NCI-H82 treated with DMSO at 0.1 percent for 48 hours (cell line): ENCODE data around the gene TPSB2.
"Not testable (repeated sequence)": the region's sequence is repeated elsewhere in the genome, so short reads cannot be mapped to it uniquely, and the experiment has no call there.

Experiments used
- DNase-seq: peaks from one replicate; lab custom pipeline; 2025; ENCODE audit not compliant: unreplicated experiment; lab: John Stamatoyannopoulos, UW

The TPSB2 gene

DNA sequence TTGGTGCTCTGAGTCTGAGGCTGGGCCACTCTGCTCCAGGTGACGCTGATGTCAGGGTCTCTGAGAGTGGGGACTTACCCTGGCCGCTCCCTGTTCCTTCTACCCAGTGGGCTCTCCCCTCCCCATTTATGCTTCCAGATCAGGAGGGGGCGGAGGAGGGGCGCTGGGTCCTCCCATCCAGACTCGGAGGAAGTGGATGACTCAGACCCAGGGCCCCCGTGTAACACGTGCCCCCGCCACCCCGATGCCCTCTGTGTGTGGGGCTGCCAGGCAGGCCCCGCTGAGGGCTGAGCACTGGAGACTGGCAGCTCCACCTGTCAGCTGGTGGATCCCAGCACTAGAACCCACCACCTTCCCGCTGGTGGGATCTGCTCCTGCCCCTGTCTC lies at the start of gene TPSB2:
TSS of gene TPSB2 (minus strand) at position 101 of the 387 bp plus-strand sequence. CDS start 233 bp downstream, outside the sequence.
- not testable (repeated sequence) for DNase-seq

DNA sequence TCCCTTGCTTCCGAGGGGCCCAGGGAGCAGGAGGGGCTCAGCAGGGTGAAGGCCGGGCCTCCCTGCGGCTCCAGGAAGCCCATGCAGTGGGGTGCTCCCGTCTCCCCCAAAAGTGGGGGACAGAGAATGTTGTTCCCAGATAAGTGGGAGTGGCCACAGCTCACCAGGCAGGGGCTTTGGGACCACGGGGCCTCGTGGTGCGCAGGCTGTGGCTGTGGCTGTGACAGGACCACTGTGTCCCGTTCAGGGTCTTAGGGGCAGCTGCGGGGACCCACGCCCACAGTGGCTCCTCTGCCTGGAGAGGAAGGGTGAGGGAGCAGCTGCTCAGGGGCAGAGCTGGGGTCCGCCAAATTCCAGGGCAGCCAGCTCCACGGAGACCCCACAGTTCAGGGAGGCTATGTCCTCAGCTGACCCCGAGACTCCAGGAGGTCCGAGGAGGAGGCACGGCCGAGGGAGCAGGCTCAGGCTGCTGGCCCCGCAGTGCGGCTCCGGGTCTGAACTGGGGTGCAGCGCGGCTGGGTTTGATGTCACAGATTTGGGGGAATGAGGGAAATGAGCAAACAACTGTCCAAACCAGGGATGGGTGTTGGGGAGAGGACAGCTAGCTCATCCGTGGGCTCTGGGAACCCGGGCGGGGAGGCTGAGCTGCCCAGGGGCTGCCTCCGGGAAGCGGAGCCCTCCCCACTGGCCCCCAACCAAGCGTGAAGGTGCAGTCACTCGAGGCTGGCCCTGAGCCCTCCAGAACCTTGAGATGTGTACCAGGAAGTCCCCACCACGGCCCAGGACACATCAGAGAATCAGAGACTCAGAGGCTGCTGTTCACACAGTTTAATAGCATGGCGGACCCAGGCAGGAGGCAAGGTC lies 49.3 kb upstream of the TPSB2 start:
- DNase-seq, result no peak

DNA sequence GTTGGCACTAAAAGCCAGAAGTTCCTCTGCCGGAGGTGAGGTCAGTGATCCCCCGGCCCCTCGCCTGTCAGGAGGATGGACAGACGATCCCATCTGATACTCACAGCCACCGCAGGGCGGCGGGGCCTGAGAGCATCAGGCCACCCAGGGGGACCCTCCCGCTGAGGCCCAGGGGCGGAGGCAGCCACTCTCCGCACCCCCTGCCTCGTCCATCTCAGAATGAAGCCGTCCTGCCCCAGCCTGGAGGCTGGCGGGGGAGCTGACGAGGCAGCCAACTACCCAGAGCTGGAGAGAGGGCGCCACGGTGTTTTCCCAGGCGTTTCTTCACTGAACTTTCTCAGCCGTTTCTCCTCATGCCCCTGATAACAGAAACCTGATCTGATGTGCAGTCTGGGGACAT lies 48.5 kb upstream of the TPSB2 start:
- no peak for DNase-seq

DNA sequence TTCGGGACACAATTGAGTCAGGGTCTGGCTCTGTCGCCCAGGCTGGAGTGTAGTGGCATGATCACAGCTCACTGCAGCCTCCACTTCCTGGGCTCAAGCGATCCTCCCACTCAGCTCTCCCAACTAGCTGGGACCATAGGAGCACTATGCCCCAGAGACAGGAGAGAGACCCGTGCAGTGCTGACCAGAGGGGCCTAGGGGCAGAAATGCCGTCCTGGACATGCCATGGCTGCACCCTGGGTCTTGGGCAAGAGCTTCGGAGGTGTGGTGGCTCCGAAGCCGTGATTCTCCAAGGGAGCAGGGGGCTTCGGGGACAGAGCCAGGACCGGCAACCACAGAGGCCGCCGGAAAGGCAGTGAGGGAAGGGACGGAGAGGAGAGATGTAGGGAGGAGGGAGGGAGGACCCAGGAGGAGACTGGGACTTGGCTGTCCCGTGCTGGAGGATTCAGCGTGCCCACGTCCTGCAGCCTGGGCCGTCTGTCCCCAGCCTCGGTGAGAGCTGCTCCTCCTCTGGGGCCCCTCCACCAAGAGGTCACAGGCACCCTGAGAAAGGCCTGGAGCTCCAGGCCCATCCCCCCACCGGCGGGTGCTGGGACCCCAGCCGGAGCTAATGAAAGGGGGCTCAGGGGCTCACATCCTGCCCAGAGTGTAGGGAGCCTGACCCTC lies 47.8 kb upstream of the TPSB2 start:
- no peak for DNase-seq

DNA sequence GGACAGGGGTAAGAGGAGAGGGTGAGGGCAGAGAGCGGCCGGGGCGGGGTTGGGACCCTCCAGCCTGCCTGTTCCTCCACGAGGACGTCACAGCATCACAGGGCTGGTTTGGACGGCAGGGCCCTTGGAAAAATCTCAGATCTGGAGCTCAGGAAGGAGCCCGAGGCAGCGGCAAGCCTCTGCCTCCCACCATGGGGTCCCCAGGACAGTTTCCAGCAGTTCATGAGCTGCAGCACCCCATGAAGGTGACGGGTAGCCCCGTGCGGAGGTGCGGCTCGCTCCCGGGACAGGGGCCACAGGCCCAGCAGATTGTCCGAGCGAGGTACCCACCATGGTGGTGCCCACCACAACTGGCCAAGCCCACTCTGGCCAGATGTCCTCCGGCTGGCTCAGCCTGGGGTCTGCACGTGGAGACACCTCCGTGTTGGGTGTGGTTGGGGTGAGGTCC lies 47.2 kb upstream of the TPSB2 start:
- no peak for DNase-seq

DNA sequence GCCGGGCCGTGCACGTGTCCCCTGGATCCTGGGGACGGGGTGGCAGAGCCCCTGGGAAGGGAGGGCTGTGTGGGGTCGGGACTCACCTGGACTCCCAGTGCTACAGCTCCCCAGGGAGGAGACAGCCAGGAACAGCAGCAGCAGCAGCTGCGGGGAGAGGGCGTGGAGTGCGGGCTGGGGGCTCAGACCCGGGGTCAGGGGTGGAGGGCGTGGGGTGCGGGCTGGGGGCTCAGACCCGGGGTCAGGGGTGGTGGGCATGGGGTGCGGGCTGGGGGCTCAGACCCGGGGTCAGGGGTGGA lies 46.5 kb upstream of the TPSB2 start:
- DNase-seq, result no peak

DNA sequence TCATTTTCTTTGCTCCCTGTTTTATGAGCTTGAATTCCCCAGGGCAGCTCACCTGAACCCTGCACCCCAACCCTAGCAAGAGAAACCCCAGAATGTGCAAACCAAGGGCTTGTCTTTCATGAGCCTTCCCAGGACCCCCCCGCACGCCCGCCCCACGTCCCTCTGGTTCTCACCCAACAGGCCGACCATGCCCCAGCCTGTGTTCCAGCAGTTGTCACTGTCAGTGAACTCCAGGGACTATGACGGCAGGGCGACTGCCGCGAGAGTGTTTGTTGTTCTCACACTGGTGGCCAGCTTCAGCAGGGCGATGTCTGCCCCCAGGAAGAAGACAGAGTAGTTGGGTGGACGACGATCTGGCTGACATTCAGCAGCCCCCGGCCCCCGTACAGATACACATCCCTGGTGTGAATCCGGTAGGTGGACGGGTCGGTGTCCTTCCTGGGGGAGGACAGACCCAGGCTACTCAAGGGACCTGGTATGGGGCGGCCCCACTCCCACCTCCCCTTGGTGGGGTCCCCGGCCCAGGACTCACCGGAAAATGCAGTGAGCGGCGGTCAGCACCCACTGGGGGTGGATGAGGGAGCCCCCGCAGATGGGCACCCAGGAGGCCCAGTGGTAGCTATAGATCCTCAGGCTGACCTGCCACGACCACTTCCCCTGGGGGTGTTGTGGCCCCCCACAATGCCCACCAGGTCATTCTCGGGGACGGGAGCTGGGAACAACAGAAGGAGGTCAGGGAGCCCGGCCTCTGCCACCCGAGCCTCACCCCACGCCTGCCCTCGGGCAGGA lies 46.0 kb upstream of the TPSB2 start:
- DNase-seq, result no peak

DNA sequence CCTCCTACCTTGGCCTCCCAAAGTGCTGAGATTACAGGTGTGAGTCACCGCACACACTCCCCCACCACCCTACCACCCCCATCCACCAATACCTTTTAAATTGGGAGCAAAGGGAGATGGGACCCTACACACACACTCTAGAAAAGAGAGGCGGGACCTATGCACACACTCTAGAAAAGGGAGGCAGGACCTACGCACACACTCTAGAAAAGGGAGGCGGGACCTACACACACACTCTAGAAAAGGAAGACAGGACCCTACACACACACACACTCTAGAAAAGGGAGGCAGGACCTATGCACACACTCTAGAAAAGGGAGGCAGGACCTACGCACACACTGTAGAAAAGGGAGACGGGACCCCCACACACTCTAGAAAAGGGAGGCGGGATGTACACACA lies 44.8 kb upstream of the TPSB2 start:
- no peak for DNase-seq

DNA sequence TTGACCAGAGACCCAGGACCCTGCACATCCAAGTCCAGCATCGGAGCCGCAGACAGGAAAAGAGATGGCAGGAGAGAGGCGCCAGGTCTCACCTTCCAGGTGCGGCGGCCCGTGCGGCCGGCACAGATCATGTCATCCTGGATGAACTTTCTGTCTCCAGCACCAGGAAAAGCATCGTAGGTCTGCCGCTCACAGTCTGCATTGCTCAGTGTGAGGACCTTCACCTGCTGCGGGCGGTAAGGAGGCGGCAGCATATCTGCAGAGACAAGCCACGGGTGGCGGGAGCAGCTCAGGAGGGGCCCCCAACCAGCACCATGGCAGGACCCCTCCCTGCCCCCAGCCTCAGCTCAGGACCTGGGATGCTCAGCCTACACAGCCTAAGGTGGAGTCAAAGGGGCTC lies 43.8 kb upstream of the TPSB2 start:
- no peak for DNase-seq

DNA sequence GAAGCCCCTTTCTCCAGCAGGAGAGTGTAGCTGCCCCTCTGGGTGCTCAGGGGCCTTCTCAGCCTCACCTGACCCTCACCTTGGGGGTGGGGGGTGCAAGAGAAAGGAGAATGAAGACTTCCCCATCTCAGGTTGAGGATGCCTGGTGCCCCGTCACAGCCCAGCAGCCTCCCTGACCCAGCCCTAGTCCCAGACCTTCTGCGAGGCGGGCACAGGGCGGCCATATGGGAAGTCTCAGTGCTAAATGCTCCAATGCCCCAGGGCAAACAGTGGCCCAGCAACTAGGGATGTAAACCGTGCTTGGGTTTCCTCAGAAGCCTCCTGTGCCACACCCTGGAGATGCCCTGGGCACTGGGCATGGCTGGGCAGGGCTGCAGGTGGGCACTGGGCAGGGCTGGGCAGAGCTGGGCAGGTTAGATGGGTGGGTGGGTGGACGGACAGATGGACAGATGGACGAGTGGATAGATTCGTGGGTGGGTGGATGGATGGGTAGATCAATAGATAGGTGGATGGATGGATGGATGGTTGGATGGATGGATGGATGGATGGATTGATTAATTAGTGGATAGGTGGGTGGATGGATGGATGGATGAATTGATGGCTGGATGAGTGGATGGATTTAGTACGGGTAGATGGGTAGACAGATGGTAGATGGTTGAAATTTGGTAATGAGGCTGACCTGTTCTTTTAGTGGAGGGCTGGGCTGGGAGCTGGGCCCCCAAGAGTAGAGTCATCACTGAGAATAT lies 42.6 kb upstream of the TPSB2 start:
- DNase-seq, result no peak

DNA sequence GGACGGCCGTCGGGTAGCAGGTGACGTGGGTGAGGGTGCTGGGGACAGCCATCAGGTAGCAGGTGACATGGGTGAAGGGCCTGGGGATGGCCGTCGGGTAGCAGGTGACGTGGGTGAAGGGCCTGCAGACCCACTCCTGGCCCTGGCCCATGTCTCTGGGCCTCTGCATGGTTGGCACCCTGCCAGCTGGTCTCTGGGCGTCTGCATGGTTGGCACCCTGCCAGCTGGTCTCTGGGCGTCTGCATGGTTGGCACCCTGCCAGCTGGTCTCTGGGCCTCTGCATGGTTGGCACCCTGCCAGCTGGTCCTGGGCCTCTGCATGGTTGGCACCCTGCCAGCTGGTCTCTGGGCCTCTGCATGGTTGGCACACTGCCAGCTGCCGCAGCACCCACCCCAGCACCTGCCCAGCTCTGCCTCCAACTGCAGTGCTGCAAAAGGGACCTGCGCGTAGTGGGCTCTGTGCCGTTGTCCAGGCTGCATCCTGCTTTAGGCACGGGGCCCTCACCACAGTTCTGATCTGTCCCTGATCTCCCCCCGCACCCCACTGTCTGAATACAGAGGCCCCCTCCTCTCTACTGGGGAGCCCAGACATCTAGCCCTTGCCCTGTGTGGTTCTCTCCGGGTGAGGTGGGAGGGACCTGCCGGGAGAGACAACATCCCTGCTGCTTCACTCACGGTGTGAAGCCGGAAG lies 41.9 kb upstream of the TPSB2 start:
- not testable (repeated sequence) for DNase-seq

DNA sequence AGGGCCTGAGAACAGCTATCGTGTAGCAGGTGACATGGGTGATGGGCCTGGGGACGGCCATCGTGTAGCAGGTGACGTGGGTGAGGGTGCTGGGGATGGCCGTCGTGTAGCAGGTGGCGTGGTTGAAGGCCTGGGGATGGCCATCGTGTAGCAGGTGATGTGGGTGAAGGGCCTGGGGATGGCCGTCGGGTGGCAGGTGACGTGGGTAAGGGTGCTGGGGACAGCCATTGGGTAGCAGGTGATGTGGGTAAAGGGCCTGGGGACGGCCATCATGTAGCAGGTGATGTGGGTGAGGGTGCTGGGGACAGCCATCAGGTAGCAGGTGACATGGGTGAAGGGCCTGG lies 41.4 kb upstream of the TPSB2 start:
- DNase-seq, result no peak

DNA sequence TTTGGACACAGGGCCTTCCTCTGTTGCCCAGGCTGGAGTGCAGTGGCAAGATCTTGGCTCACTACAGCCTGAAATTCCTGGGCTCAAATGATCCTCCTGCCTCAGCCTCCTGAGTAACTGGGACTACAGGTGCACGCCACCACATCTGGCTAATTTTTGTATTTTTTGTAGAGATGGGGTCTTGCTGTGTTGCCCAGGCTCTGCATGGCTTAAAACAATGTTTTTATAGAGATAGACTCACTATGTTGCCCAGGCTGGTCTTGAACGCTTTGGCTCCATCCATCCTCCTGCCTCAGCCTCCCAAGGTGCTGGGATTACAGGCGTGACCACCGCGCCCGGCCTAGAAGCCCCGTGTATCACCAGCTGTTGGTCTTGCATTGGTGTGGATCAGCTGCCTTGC lies 39.4 kb upstream of the TPSB2 start:
- not testable (repeated sequence) for DNase-seq

DNA sequence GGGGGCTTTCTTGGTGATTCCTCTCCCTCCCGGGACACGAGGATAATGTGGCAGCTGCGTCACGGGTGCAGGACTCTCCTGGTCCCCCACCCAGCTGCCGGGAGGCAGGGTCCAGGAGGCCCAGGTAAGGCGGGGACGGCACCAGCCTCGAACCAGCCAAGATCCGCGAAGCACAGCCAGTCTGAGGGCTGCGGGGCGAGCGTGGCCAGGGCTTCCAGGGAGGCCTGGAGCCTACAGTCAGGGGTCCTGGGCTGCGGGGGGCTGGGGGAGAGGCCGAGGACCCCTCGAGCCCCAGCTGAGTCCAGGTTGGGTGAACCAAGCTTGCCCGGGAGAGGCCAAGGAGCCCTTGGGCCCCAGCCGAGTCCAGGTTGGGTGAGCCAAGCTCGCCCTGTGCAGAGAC lies 35.8 kb upstream of the TPSB2 start:
- no peak for DNase-seq

DNA sequence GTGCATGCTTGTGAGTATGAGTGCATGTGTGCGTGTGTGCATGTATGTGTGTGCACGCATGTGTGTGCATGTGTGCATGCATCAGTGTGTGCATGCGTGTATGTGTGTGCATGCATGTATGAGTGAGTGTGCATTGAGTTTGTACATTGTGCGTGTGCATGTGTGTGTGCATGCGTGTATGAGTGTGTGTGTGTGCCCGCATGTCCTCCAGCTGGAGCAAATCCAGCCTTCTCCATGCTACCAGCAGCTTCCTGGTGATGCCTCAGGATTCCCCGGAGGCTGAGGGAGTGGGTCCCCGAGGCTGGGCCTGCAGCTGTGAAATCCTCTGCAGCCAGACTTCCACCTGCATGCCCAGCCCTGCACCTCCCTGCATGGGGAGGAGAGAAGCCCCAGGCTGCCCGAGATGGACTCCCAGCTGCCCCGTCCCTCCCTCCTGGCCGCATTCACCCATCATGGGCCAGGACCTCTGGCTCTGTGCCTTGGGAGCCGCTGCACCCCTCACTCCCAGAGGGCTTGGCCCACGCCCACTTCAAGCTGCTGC lies 35.2 kb upstream of the TPSB2 start:
- no peak for DNase-seq

DNA sequence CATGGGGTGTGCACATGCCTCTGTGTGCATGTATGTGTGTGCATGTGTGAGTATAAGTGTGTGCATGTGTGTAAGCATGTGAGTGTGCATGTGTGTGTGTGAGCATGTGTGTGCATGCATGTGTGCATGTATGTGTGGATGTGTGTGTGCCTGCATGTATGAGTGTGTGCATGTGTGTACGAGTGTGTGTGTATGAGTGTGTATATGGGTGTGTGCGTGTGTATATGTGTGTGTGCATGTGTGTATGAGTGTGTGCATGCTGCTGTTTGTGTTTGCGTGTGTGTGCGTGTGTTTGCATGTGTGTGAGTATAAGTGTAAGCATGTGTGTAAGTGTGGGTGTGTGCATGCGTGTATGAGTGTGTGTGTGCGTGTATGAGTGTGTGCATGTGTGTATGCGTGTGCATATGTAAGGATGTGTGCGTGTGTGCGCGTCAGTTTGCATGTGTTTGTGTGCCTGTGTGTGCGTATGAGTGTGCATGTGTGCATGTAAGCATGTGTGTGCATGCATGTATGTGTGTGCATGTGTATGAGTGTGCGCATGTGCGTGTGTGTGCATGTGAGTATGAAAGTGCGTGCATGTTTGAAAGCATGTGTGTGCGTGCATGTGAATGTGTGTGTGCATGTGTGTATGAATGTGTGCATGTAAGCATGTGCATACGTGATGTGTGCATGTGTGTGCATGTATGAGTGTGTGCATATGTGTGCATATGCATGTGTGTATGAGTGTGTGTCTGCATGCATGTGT lies 34.5 kb upstream of the TPSB2 start:
- no peak for DNase-seq

DNA sequence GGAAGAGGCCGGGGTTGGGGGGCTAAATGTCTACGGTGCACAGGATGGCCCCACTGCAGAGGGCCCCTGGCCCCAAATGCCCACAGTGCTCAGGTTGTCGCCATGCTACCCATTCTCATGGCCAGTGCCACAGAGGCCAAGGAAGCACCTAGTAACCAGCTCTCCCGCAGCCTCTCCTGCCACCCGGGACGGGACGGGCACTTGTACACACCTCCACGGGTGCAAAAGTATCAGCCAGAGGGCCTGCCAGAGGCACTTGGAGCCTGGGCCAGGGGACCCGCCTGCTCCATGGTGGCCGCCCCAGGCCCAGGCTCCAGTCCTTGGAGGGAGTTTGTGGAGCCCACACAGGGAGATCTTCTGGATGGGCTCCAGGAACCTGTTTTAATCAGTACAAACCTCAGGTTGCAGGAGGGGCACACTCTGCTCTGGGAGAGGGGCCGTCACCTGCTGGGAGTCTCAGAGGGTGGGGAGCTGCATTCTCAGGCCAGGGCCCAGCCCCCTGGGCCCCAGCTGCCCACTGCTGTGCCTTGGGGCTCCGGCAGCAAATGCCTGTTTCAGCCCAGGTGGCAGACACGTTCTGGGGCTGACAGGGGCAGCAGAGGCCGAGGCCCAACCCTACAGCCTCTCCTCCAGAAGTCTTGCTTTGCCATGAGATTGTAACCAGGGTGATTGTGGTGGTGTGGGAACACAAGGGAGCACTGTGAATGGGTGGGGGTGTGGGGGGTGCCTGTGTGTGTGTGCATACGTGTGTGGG lies 33.8 kb upstream of the TPSB2 start:
- no peak for DNase-seq

DNA sequence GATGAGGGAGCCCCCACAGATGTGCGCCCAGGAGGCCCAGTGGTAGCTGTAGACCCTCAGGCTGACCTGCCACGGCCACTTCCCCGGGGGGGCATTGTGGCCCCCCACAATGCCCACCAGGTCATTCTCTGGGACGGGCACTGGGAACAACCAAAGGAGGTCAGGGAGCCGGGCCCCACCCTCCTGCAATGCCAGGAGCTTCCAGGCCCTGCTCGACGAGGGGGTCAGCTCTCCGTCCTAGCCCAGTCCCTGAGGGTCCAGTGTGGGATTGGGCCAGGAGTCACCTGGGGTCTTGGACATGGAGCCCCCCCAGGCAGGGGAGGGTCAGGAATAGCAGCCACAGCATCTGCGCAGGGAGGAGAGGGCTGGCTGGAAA lies 32.9 kb upstream of the TPSB2 start:
- DNase-seq, result no peak

DNA sequence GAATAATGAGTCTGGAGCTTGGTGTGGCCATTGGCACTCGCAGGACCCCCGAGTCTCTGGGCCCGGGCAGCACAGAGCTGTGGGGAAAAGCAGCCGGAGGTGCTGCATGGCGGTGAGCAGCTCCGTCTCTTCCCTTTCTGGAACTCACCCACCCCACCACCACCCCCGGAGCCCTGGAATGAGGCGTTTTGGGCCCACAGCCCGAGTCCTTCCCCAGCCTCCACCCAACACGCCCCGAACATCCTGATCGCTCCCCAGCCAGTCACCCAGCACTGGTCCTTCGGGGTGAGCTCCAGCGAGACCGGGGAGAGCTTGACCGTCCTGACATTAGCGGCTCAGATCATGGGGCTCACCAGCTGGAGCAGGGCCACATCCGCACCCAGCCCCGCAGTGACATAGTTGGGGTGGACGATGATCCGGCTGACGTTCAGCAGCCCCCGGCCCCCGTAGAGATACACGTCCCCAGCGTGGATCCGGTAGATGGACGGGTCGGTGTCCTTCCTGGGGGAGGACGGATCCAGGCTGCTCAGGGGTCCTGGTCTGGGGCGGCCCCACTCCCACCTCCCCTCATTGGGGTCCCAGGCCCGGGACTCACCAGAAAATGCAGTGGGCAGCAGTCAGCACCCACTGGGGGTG lies 32.3 kb upstream of the TPSB2 start:
- DNase-seq, result no peak
